ENCODE measurements around the gene MAEA. TPM values are rescaled to one million over a fixed set of nuclear protein-coding genes. Genes with fewer than 3 reads are reported as not detected.

MAEA gene
- total RNA-seq, 2 donors from 2014 or later: 41.9 to 59.3 TPM

Other genes starting within 250 kb of the MAEA start
- gene RNF212, start 176.3 kb upstream of the MAEA start, total RNA-seq: 1 to 10 TPM; 1.7 TPM
- 10 to 100 TPM; 14.0 to 33.0 TPM for gene SPON2, start 117.3 kb upstream of the MAEA start, total RNA-seq
- 100 to 1,000 TPM; 121 to 128 TPM for gene CTBP1, start 40.8 kb upstream of the MAEA start, total RNA-seq
- 1 to 10 TPM; 7.9 to 8.4 TPM for gene UVSSA, start 57.3 kb downstream of the MAEA start, total RNA-seq
- gene NKX1-1, start 116.6 kb downstream of the MAEA start, total RNA-seq: not detected

Data from left cardiac atrium (tissue), 2 donors.